Activated T-helper 2 cell treated with anti-CD3 and anti-CD28 coated beads, Interferon-gamma antibody, Interleukin-2, Interleukin-4, amounts not matched to agents 10 μg/mL and 5 μg/mL and 100 μg/mL, durations not matched to agents 14 hours and 24 hours and 36 hours (primary cell): ENCODE measurements around the gene KCTD5. TPM values are rescaled to one million over a fixed set of nuclear protein-coding genes. Genes with fewer than 3 reads are reported as not detected.
"Not testable (repeated sequence)": the region's sequence is repeated elsewhere in the genome, so short reads cannot be mapped to it uniquely, and the experiment has no call there.

ENCODE experiments used
- DNase-seq: peaks from one replicate; pipeline ENCODE4 v3.0.0; 2021; ENCODE audit warnings: low spot score
- H3K27ac Mint-ChIP-seq: one replicate; pipeline ENCODE4 v1.8.0; 2021; ENCODE audit warnings: mixed read lengths
- H3K27me3 Mint-ChIP-seq: one replicate; pipeline ENCODE4 v1.8.0; 2021; ENCODE audit warnings: low read depth, mixed read lengths
- H3K36me3 Mint-ChIP-seq: one replicate; pipeline ENCODE4 v1.8.0; 2021; ENCODE audit warnings: low read depth, mixed read lengths
- H3K4me1 Mint-ChIP-seq: one replicate; pipeline ENCODE4 v1.8.0; 2021; ENCODE audit warnings: low read depth, mixed read lengths
- H3K4me3 Mint-ChIP-seq: one replicate; pipeline ENCODE4 v1.8.0; 2021; ENCODE audit warnings: low read depth, mild to moderate bottlenecking, moderate library complexity, mixed read lengths
- H3K9me3 Mint-ChIP-seq: one replicate; pipeline ENCODE4 v1.8.0; 2021; ENCODE audit warnings: mixed read lengths
- intact Hi-C: fragments of 100-400 bp; cut with micrococcal nuclease; formaldehyde crosslinking; loops from one replicate; pipeline ENCODE4 v1.15.1; 2023
- total RNA-seq: library from RNA; stranded (reverse); gene quantifications from 2 replicates; pipeline ENCODE4 v1.2.3, GENCODE V29; 2022

The KCTD5 gene
- total RNA-seq, 1 donor from 2014 or later, result 65.5 TPM

GRCh38 chr16:2719328-2720063 is 37.2 kb downstream of the KCTD5 start:
- H3K9me3 Mint-ChIP-seq, result no peaks in the 10 kb centered on the region
- H3K4me1 Mint-ChIP-seq, result peaks cover 7% of the 10 kb centered on the region
- H3K4me3 Mint-ChIP-seq, result peak overlapping the region; percentile 30
- peaks cover 4% of the 10 kb centered on the region for H3K27me3 Mint-ChIP-seq
- no peak for DNase-seq
- H3K36me3 Mint-ChIP-seq, result no peaks in the 10 kb centered on the region
- H3K27ac Mint-ChIP-seq, result no peak overlapping the region
- intact Hi-C loops, result no loop called here

GRCh38 chr16:2720064-2720457 is 37.7 kb downstream of the KCTD5 start, which contains the start of gene PRSS27:
TSS of gene PRSS27 (minus strand) at chr16:2720224. CDS start at chr16:2720160, 64 bp downstream.
- intact Hi-C loops, result no loop called here
- Mint-ChIP-seq H3K27ac (peak within 1 kb of the TSS; percentile 80), H3K36me3 (no peaks in the 10 kb centered on the region), H3K27me3 (peaks cover 5% of the 10 kb centered on the region), H3K4me1 (peaks cover 4% of the 10 kb centered on the region), H3K4me3 (peak within 1 kb of the TSS; percentile 81), H3K9me3 (no peaks in the 10 kb centered on the region)
- no peak for DNase-seq

- Mint-ChIP-seq H3K36me3 (no peaks in the 10 kb centered on the region), H3K27me3 (peaks cover 10% of the 10 kb centered on the region)
- DNase-seq, result peak; percentile 88
Measured at GRCh38 chr16:2720719-2721633, 38.7 kb downstream of the KCTD5 start.

GRCh38 chr16:2721634-2722173 is 39.4 kb downstream of the KCTD5 start:
- H3K36me3 Mint-ChIP-seq, H3K4me1 Mint-ChIP-seq, H3K9me3 Mint-ChIP-seq, intact Hi-C loops, DNase-seq: not testable (repeated sequence)
- peaks cover 10% of the 10 kb centered on the region for H3K27me3 Mint-ChIP-seq
- H3K4me3 Mint-ChIP-seq, result peak overlapping the region; percentile 60
- H3K27ac Mint-ChIP-seq, result peak overlapping the region; percentile 55

More at GRCh38 chr16:2720719-2721633, 38.7 kb downstream of the KCTD5 start:
- Mint-ChIP-seq H3K4me3 (peak overlapping the region; percentile 81), H3K9me3 (no peaks in the 10 kb centered on the region), H3K4me1 (peaks cover under 1% of the 10 kb centered on the region), H3K27ac (peak overlapping the region; percentile 80)
- intact Hi-C loops, result no loop called here

GRCh38 chr16:2724088-2724676 is 41.9 kb downstream of the KCTD5 start:
- H3K27me3 Mint-ChIP-seq, result peaks cover 10% of the 10 kb centered on the region
- no peaks in the 10 kb centered on the region for H3K4me1 Mint-ChIP-seq
- no peak overlapping the region for H3K4me3 Mint-ChIP-seq
- intact Hi-C loops, result no loop called here
- no peaks in the 10 kb centered on the region for H3K36me3 Mint-ChIP-seq
- no peaks in the 10 kb centered on the region for H3K9me3 Mint-ChIP-seq
- H3K27ac Mint-ChIP-seq, result no peak overlapping the region
- no peak for DNase-seq

- Mint-ChIP-seq H3K4me3 (no peak overlapping the region), H3K36me3 (no peaks in the 10 kb centered on the region), H3K27ac (no peak overlapping the region), H3K9me3 (no peaks in the 10 kb centered on the region), H3K27me3 (peaks cover 10% of the 10 kb centered on the region), H3K4me1 (no peaks in the 10 kb centered on the region)
- DNase-seq, result no peak
- intact Hi-C loops, result no loop called here
Measured at GRCh38 chr16:2724816-2725348, 42.6 kb downstream of the KCTD5 start.

- intact Hi-C loops, result no loop called here
- Mint-ChIP-seq H3K4me3 (no peak overlapping the region), H3K27ac (no peak overlapping the region), H3K4me1 (no peaks in the 10 kb centered on the region), H3K36me3 (no peaks in the 10 kb centered on the region), H3K9me3 (no peaks in the 10 kb centered on the region), H3K27me3 (peaks cover 10% of the 10 kb centered on the region)
- no peak for DNase-seq
Measured at GRCh38 chr16:2726923-2727322, 44.6 kb downstream of the KCTD5 start.

- H3K27me3 Mint-ChIP-seq, result peaks cover 10% of the 10 kb centered on the region
- no peaks in the 10 kb centered on the region for H3K4me1 Mint-ChIP-seq
- intact Hi-C loops, result no loop called here
- no peak overlapping the region for H3K4me3 Mint-ChIP-seq
- H3K27ac Mint-ChIP-seq, result no peak overlapping the region
- H3K9me3 Mint-ChIP-seq, result no peaks in the 10 kb centered on the region
- DNase-seq, result no peak
- no peaks in the 10 kb centered on the region for H3K36me3 Mint-ChIP-seq
Measured at GRCh38 chr16:2728034-2728433, 45.7 kb downstream of the KCTD5 start.

GRCh38 chr16:2734844-2735515 is 52.7 kb downstream of the KCTD5 start:
- no peak for DNase-seq
- intact Hi-C loops, result no loop called here
- H3K4me1 Mint-ChIP-seq, result no peaks in the 10 kb centered on the region
- no peaks in the 10 kb centered on the region for H3K36me3 Mint-ChIP-seq
- no peaks in the 10 kb centered on the region for H3K9me3 Mint-ChIP-seq
- no peak overlapping the region for H3K27ac Mint-ChIP-seq
- H3K4me3 Mint-ChIP-seq, result no peak overlapping the region
- H3K27me3 Mint-ChIP-seq, result no peaks in the 10 kb centered on the region

- Mint-ChIP-seq H3K4me1 (no peaks in the 10 kb centered on the region), H3K27me3 (no peaks in the 10 kb centered on the region), H3K36me3 (no peaks in the 10 kb centered on the region), H3K27ac (no peak overlapping the region), H3K4me3 (no peak overlapping the region), H3K9me3 (no peaks in the 10 kb centered on the region)
- no peak for DNase-seq
- intact Hi-C loops, result no loop called here
Measured at GRCh38 chr16:2736476-2737237, 54.3 kb downstream of the KCTD5 start.

GRCh38 chr16:2737238-2737605 is 54.9 kb downstream of the KCTD5 start:
- no peaks in the 10 kb centered on the region for H3K4me1 Mint-ChIP-seq
- H3K36me3 Mint-ChIP-seq, result no peaks in the 10 kb centered on the region
- no peak overlapping the region for H3K27ac Mint-ChIP-seq
- H3K27me3 Mint-ChIP-seq, result no peaks in the 10 kb centered on the region
- no peak overlapping the region for H3K4me3 Mint-ChIP-seq
- intact Hi-C loops, result no loop called here
- DNase-seq, result no peak
- H3K9me3 Mint-ChIP-seq, result no peaks in the 10 kb centered on the region
